ENCODE data around the gene C14orf119. TPM values are rescaled to one million over a fixed set of nuclear protein-coding genes. Genes with fewer than 3 reads are reported as not detected.

The C14orf119 gene
- total RNA-seq, 1 donor from 2014 or later: 50.3 TPM

- intact Hi-C loops (cut with micrococcal nuclease): no loop called here
These were observed 15.6 kb upstream of the C14orf119 start for GRCh38 chr14:23079716-23080115.

- intact Hi-C loops (cut with micrococcal nuclease): no loop called here
These were observed 14.8 kb upstream of the C14orf119 start for GRCh38 chr14:23080474-23080873.

GRCh38 chr14:23085458-23085857 is 9.8 kb upstream of the C14orf119 start:
- intact Hi-C loops (cut with micrococcal nuclease): no loop called here

GRCh38 chr14:23086565-23086964 is 8.7 kb upstream of the C14orf119 start:
- intact Hi-C loops (cut with micrococcal nuclease): no loop called here

- intact Hi-C loops (cut with micrococcal nuclease): loop anchor here (10.0 kb wide), 1 partner anchor 1355 kb away; the partner anchor contains the start of gene SDR39U1
These were observed 5.6 kb upstream of the C14orf119 start for GRCh38 chr14:23089498-23090253.

GRCh38 chr14:23090254-23090636 is 5.1 kb upstream of the C14orf119 start:
- intact Hi-C loops (cut with micrococcal nuclease): loop anchor here (10.0 kb wide), 1 partner anchor 1355 kb away; the partner anchor contains the start of gene SDR39U1

- intact Hi-C loops (cut with micrococcal nuclease): loop anchor here (10.0 kb wide), 1 partner anchor 1353 kb away; the partner anchor contains the start of gene SDR39U1
These were observed 3.7 kb upstream of the C14orf119 start for GRCh38 chr14:23091294-23092225.

- intact Hi-C loops (cut with micrococcal nuclease): loop anchor here (10.0 kb wide), 1 partner anchor 1352 kb away; the partner anchor contains the start of gene SDR39U1
These were observed 2.2 kb upstream of the C14orf119 start for GRCh38 chr14:23093104-23093503.

GRCh38 chr14:23093526-23093925 is 1.8 kb upstream of the C14orf119 start:
- intact Hi-C loops (cut with micrococcal nuclease): loop anchor here (10.0 kb wide), 1 partner anchor 1351 kb away; the partner anchor contains the start of gene SDR39U1

GRCh38 chr14:23093991-23094665 is 1.2 kb upstream of the C14orf119 start:
- intact Hi-C loops (cut with micrococcal nuclease): loop anchor here (1.0 to 10.0 kb wide), 6 partner anchors 206 to 1617 kb away; partner anchors contain the start of genes EMC9, OXA1L, RAB2B and SDR39U1

- intact Hi-C loops (cut with micrococcal nuclease): loop anchor here (1.0 to 10.0 kb wide), 21 partner anchors 23 to 1618 kb away; partner anchors contain the start of genes DAD1, DCAF11, EMC9 and HOMEZ
These were observed 574 bp upstream of the C14orf119 start, which contains the start of gene ACIN1 for GRCh38 chr14:23094666-23095195. Gene ACIN1, minus strand, starts transcription at chr14:23095136. Its CDS starts 24 bp downstream, at chr14:23095112.

GRCh38 chr14:23097786-23098185 is 2.5 kb downstream of the C14orf119 start:
- intact Hi-C loops (cut with micrococcal nuclease): loop anchor here (10.0 kb wide), 1 partner anchor 1347 kb away; the partner anchor contains the start of gene SDR39U1

GRCh38 chr14:23099212-23099861 is 4.0 kb downstream of the C14orf119 start:
- intact Hi-C loops (cut with micrococcal nuclease): loop anchor here (10.0 kb wide), 1 partner anchor 1345 kb away; the partner anchor contains the start of gene SDR39U1

- intact Hi-C loops (cut with micrococcal nuclease): no loop called here
These were observed 6.1 kb downstream of the C14orf119 start for GRCh38 chr14:23101213-23101970.

GRCh38 chr14:23101986-23102625 is 6.8 kb downstream of the C14orf119 start:
- intact Hi-C loops (cut with micrococcal nuclease): no loop called here

- intact Hi-C loops (cut with micrococcal nuclease): no loop called here
These were observed 7.5 kb downstream of the C14orf119 start for GRCh38 chr14:23102801-23103200.

GRCh38 chr14:23103581-23103980 is 8.3 kb downstream of the C14orf119 start:
- intact Hi-C loops (cut with micrococcal nuclease): no loop called here

GRCh38 chr14:23104070-23104590 is 8.8 kb downstream of the C14orf119 start:
- intact Hi-C loops (cut with micrococcal nuclease): no loop called here
